Trophoblast cell (in vitro differentiated cells and primary cell): ENCODE results near the gene ATIC.
"Not testable (repeated sequence)": the region's sequence is repeated elsewhere in the genome, so short reads cannot be mapped to it uniquely, and the experiment has no call there.

ENCODE experiments used
- DNase-seq, 2 donors: peaks; one replicate each; pipeline ENCODE4 v3.0.0-alpha.2; 2016
- H2AFZ ChIP-seq: 2 replicates; pipeline ENCODE4 v1.6.1; 2013; ENCODE audit warnings: low read length, moderate library complexity, mild to moderate bottlenecking; ENCODE audit not compliant: insufficient read depth, poor library complexity
- H2AK5ac ChIP-seq: 2 replicates; pipeline ENCODE4 v1.6.1; 2013; ENCODE audit warnings: mild to moderate bottlenecking, low read length
- H2BK120ac ChIP-seq: 2 replicates; pipeline ENCODE4 v1.6.1; 2013; ENCODE audit warnings: low read length, mild to moderate bottlenecking, moderate library complexity; ENCODE audit not compliant: insufficient read depth, poor library complexity
- H2BK12ac ChIP-seq: 2 replicates; pipeline ENCODE4 v1.6.1; 2013; ENCODE audit warnings: mild to moderate bottlenecking, low read length, moderate library complexity
- H2BK5ac ChIP-seq: 2 replicates; pipeline ENCODE4 v1.6.1; 2013; ENCODE audit warnings: low read length, low read depth, moderate library complexity, mild to moderate bottlenecking; ENCODE audit not compliant: poor library complexity
- H3K14ac ChIP-seq: 2 replicates; pipeline ENCODE4 v1.6.1; 2013; ENCODE audit warnings: mild to moderate bottlenecking, low read length
- H3K18ac ChIP-seq: 2 replicates; pipeline ENCODE4 v1.6.1; 2013; ENCODE audit warnings: mild to moderate bottlenecking, low read length
- H3K23ac ChIP-seq: 2 replicates; pipeline ENCODE4 v1.6.1; 2013; ENCODE audit warnings: low read length
- H3K27ac ChIP-seq: 2 replicates; pipeline ENCODE4 v1.5.1; 2013; ENCODE audit warnings: low read depth, mild to moderate bottlenecking, inconsistent platforms, low read length, moderate library complexity
- H3K27me3 ChIP-seq: 2 replicates; pipeline ENCODE4 v1.6.1; 2013; ENCODE audit warnings: inconsistent platforms, mild to moderate bottlenecking, low read length, moderate library complexity; ENCODE audit not compliant: insufficient read depth
- H3K36me3 ChIP-seq, 2 experiments: 1 replicate in 1 of 2; 2 replicates in 1 of 2; pipeline ENCODE4 v1.6.1; 2013; ENCODE audit warnings: low read length in 2 of 2, mild to moderate bottlenecking in 2 of 2, moderate library complexity in 1 of 2; ENCODE audit not compliant: insufficient read depth in 2 of 2, control insufficient read depth in 1 of 2
- H3K4ac ChIP-seq: 2 replicates; pipeline ENCODE4 v1.6.1; 2013; ENCODE audit warnings: low read depth, mild to moderate bottlenecking, low read length, moderate library complexity
- H3K4me1 ChIP-seq, 2 experiments: 1 replicate in 1 of 2; 2 replicates in 1 of 2; pipeline ENCODE4 v1.6.1; 2013; ENCODE audit warnings: low read length in 2 of 2, mild to moderate bottlenecking in 2 of 2, moderate library complexity in 1 of 2; ENCODE audit not compliant: insufficient read depth in 2 of 2, control insufficient read depth in 1 of 2
- H3K4me2 ChIP-seq: 2 replicates; pipeline ENCODE4 v1.6.1; 2013; ENCODE audit warnings: inconsistent platforms, mild to moderate bottlenecking, low read length, moderate library complexity
- H3K4me3 ChIP-seq: 2 replicates; pipeline ENCODE4 v1.5.1; 2013; ENCODE audit warnings: mild to moderate bottlenecking, low read depth, low read length, inconsistent platforms
- H3K79me1 ChIP-seq: one replicate; pipeline ENCODE4 v1.6.1; 2013; ENCODE audit warnings: low read length
- H3K79me2 ChIP-seq: 2 replicates; pipeline ENCODE4 v1.6.1; 2013; ENCODE audit warnings: low read length, mild to moderate bottlenecking; ENCODE audit not compliant: control insufficient read depth, insufficient read depth, poor library complexity
- H3K9ac ChIP-seq: 2 replicates; pipeline ENCODE4 v1.6.1; 2013; ENCODE audit warnings: mild to moderate bottlenecking, low read length
- H3K9me3 ChIP-seq: 2 replicates; pipeline ENCODE4 v1.6.1; 2013; ENCODE audit warnings: low read depth, mild to moderate bottlenecking, control low read depth, inconsistent platforms, low read length; ENCODE audit not compliant: insufficient read depth
- H4K12ac ChIP-seq: 2 replicates; pipeline ENCODE4 v1.6.1; 2013; ENCODE audit warnings: low read depth, mild to moderate bottlenecking, low read length, moderate library complexity
- H4K8ac ChIP-seq: 2 replicates; pipeline ENCODE4 v1.6.1; 2013; ENCODE audit warnings: low read depth, mild to moderate bottlenecking, low read length, moderate library complexity
- H4K91ac ChIP-seq: one replicate; pipeline ENCODE4 v1.6.1; 2013; ENCODE audit warnings: low read depth, mild to moderate bottlenecking, low read length, moderate library complexity
- WGBS: extraction: QIAGEN DNeasy Blood & Tissue Kit; methylation state at CpG from one replicate; pipeline ENCODE4 v1.1.7; 2013; ENCODE audit warnings: missing lambda C conversion rate; ENCODE audit not compliant: insufficient read length, insufficient coverage; ENCODE audit errors: extremely low coverage; 5-methylcytosine and 5-hydroxymethylcytosine counted together

The ATIC gene

DNA sequence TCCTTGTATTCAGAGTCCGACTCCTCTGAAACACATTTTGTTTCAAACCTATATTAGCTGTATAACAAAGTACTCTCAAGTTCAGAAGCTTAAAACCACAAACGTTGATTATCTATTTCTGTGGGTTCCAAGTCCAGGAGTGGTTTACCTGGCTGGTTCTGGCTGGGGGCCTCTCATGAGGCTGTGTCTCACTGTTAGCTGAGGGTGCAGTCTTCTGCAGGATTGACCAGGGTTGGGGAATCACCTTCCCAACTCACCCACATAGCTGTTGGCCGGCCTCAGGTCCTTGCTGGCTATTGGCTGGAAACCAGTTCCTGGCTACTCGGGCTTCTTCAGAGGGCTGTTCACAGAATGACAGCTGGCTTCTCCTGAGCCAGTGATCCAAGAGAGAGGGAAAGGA is 18.0 kb upstream of the ATIC start:
- Histone ChIP-seq H3K79me2 (no peaks in the 10 kb centered on the region), H3K79me1 (no peaks in the 10 kb centered on the region), H3K14ac (no peak overlapping the region), H4K8ac (no peak overlapping the region), H2BK5ac (no peak overlapping the region), H3K36me3 (no peaks in the 10 kb centered on the region), H2BK120ac (no peak overlapping the region), H3K9me3 (no peaks in the 10 kb centered on the region), H4K91ac (no peak overlapping the region), H3K27ac (no peak overlapping the region), H4K12ac (no peak overlapping the region), H3K4me3 (no peak overlapping the region), H2AK5ac (no peak overlapping the region), H3K9ac (no peak overlapping the region), H3K4ac (no peak overlapping the region), H3K4me1 (peaks cover 0 to 3% of the 10 kb centered on the region in 2 experiments), H3K4me2 (no peak overlapping the region), H3K23ac (no peak overlapping the region), H2AFZ (no peak overlapping the region), H3K27me3 (no peaks in the 10 kb centered on the region), H2BK12ac (no peak overlapping the region), H3K18ac (no peak overlapping the region)
- DNase-seq: no peak
- no CpG with 5 or more reads among the region's 4 CpGs for WGBS

DNA sequence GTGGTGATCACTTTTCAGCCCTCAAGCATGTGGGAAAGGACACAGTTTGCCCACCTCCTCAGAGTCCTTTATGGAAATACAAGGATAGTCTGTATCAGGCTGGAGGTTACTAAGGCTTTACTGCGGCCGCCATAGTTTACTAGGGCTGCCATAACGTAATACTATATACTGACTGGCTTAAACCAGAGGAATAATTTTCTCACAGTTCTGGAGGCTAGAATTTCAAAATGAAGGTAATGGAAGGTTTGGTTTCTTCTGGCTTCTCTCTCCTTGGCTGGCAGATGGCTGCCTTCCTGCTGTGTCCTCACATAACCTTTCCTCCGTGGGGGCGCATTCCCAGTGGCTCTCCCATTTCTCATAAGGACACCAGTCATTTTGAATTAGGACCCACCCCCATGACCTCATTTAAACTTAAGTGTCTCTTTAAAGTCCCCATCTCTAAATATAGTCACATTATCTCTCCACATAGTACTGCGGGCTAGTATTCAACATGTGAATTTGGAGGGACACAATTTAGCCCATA is 12.5 kb upstream of the ATIC start:
- Histone ChIP-seq H3K9ac (no peak overlapping the region), H3K4ac (no peak overlapping the region), H3K4me2 (no peak overlapping the region), H2BK12ac (no peak overlapping the region), H3K23ac (no peak overlapping the region), H3K14ac (no peak overlapping the region), H2AK5ac (no peak overlapping the region), H3K9me3 (no peaks in the 10 kb centered on the region), H3K27ac (no peak overlapping the region), H4K8ac (no peak overlapping the region), H3K36me3 (no peaks in the 10 kb centered on the region), H3K4me3 (no peak overlapping the region), H4K12ac (no peak overlapping the region), H2AFZ (no peak overlapping the region), H2BK120ac (no peak overlapping the region), H3K4me1 (no peaks in the 10 kb centered on the region), H2BK5ac (no peak overlapping the region), H4K91ac (no peak overlapping the region), H3K18ac (no peak overlapping the region), H3K79me2 (no peaks in the 10 kb centered on the region), H3K27me3 (no peaks in the 10 kb centered on the region), H3K79me1 (no peaks in the 10 kb centered on the region)
- WGBS: no CpG with 5 or more reads among the region's 6 CpGs
- no peak for DNase-seq

DNA sequence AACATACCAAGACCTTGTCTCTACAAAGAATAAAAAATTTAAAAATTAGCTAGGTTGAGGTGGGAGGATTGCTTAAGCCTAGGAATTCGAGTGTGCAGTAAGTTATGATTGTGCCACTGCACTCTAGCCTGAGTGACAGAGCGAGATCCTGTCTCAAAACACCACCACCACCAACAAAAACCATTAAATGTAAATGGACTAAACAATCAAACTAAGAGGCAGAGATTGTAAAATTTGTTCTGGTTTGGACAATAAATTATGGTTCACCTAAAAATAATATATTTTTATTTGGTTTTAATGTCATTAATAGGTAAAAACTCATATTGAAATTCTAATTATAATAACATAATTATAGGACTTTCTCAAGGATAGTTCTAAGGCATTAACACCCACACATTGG is 9.9 kb upstream of the ATIC start:
- Histone ChIP-seq H3K4me2 (no peak overlapping the region), H3K14ac (no peak overlapping the region), H2AFZ (no peak overlapping the region), H3K79me2 (no peaks in the 10 kb centered on the region), H3K27ac (no peak overlapping the region), H3K4me3 (no peak overlapping the region), H4K8ac (no peak overlapping the region), H3K27me3 (no peaks in the 10 kb centered on the region), H2BK12ac (no peak overlapping the region), H2AK5ac (no peak overlapping the region), H2BK5ac (no peak overlapping the region), H3K9ac (no peak overlapping the region), H4K91ac (no peak overlapping the region), H3K36me3 (no peaks in the 10 kb centered on the region), H3K9me3 (no peaks in the 10 kb centered on the region), H3K4me1 (no peaks in the 10 kb centered on the region), H3K79me1 (no peaks in the 10 kb centered on the region), H2BK120ac (no peak overlapping the region), H3K18ac (no peak overlapping the region), H3K4ac (no peak overlapping the region), H4K12ac (no peak overlapping the region), H3K23ac (no peak overlapping the region)
- WGBS: no CpG with 5 or more reads among the region's 2 CpGs
- no peak for DNase-seq

DNA sequence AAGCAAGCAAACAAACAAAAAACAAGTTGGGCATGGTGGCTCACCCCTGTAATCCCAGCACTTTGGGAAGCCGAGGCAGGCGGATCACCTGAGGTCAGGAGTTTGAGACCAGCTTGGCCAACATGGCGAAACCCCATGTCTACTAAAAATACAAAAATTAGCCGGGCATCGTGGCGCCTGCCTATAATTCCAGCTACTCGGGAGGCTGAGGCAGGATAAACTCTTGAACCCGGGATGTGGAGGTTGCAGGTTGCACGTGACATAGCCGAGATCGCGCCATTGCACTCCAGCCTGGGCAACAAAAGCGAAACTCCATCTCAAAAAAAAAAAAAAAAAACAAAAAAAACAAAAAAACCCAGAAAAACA is 617 bp upstream of the ATIC start:
- Histone ChIP-seq H3K27ac (peak overlapping the region; percentile 89), H2BK12ac (peak overlapping the region; percentile 52), H2BK120ac (peak overlapping the region; percentile 18), H4K12ac (peak overlapping the region; percentile 60), H3K79me2 (peaks cover 13% of the 10 kb centered on the region), H4K91ac (peak overlapping the region; percentile 63), H4K8ac (peak overlapping the region; percentile 51), H3K4me2 (peak overlapping the region; percentile 83), H3K18ac (peak overlapping the region; percentile 52), H3K4me1 (peaks cover 10 to 13% of the 10 kb centered on the region in 2 experiments), H3K79me1 (peaks cover 17% of the 10 kb centered on the region)
- not testable (repeated sequence) for H3K36me3 ChIP-seq, DNase-seq, H2BK5ac ChIP-seq, H3K14ac ChIP-seq, H3K27me3 ChIP-seq, H2AK5ac ChIP-seq, H3K23ac ChIP-seq, H3K4me3 ChIP-seq, H3K4ac ChIP-seq, H3K9ac ChIP-seq, H2AFZ ChIP-seq, H3K9me3 ChIP-seq
- no CpG with 5 or more reads among the region's 13 CpGs for WGBS
